OCI-LY7 (cell line): ENCODE measurements around the gene ZBTB9. TPM values are rescaled to one million over a fixed set of nuclear protein-coding genes. Genes with fewer than 3 reads are reported as not detected.
"Not testable (repeated sequence)": the region's sequence is repeated elsewhere in the genome, so short reads cannot be mapped to it uniquely, and the experiment has no call there.

Experiments
- BruUV-seq: library from RNA; stranded (reverse); fragments of 400-500 nt; replicated peaks from 2 replicates; lab custom pipeline; 2021; lab: Mats Ljungman, UMichigan
- CTCF ChIA-PET: fragments of 300-600 bp; sonication (Branson Sonifier 250); formaldehyde crosslinking; loops from one replicate; lab custom pipeline; 2022; ENCODE audit warnings: antibody characterized with exemption; ENCODE audit not compliant: unreplicated experiment; lab: Charles Lee
- POLR2A ChIA-PET: fragments of 300-600 bp; sonication (Branson Sonifier 250); formaldehyde crosslinking; loops from one replicate; lab custom pipeline; 2022; ENCODE audit warnings: antibody characterized with exemption; lab: Charles Lee
- DNase-seq: peaks from one replicate; pipeline ENCODE4 v3.0.0-alpha.2; 2015; ENCODE audit warnings: low spot score
- H2AFZ ChIP-seq: fragments of 200-600 bp; sonication (generic), shearing (Covaris generic); 2 replicates; pipeline ENCODE4 v1.6.1; 2014; ENCODE audit warnings: mild to moderate bottlenecking, antibody characterized with exemption, low read length, moderate library complexity
- H3K27ac ChIP-seq: fragments of 200-600 bp; sonication (generic); 2 replicates; pipeline ENCODE4 v1.5.1; 2014; ENCODE audit warnings: mixed run types, low read depth, mild to moderate bottlenecking, moderate library complexity, low read length, inconsistent platforms; ENCODE audit not compliant: poor library complexity, severe bottlenecking
- H3K36me3 ChIP-seq: fragments of 200-600 bp; sonication (generic); 2 replicates; pipeline ENCODE4 v1.6.1; 2014; ENCODE audit warnings: mild to moderate bottlenecking, antibody characterized with exemption, low read length, moderate library complexity, mixed read lengths; ENCODE audit not compliant: insufficient read depth
- H3K4me1 ChIP-seq: fragments of 200-600 bp; sonication (generic); 2 replicates; pipeline ENCODE4 v1.5.1; 2014; ENCODE audit warnings: mild to moderate bottlenecking, low read length; ENCODE audit not compliant: insufficient read depth, poor library complexity, severe bottlenecking
- H3K4me2 ChIP-seq: fragments of 200-600 bp; sonication (generic); 2 replicates; pipeline ENCODE4 v1.6.1; 2014; ENCODE audit warnings: mild to moderate bottlenecking, low read length
- H3K4me3 ChIP-seq: fragments of 200-600 bp; sonication (generic); 2 replicates; pipeline ENCODE4 v1.5.1; 2014; ENCODE audit warnings: mild to moderate bottlenecking, low read depth, low read length; ENCODE audit not compliant: poor library complexity, severe bottlenecking
- H3K79me2 ChIP-seq: fragments of 200-600 bp; sonication (generic); 2 replicates; pipeline ENCODE4 v1.6.1; 2016; ENCODE audit warnings: low read depth, mild to moderate bottlenecking, low read length, moderate library complexity, mixed read lengths; ENCODE audit not compliant: insufficient read depth
- H3K9me2 ChIP-seq: fragments of 200-600 bp; sonication (generic); 2 replicates; pipeline ENCODE4 v1.6.1; 2016; ENCODE audit warnings: mild to moderate bottlenecking, low read length, mixed read lengths; ENCODE audit not compliant: insufficient read depth
- H3K9me3 ChIP-seq: fragments of 200-600 bp; sonication (generic); 2 replicates; pipeline ENCODE4 v1.6.1; 2014; ENCODE audit warnings: mild to moderate bottlenecking, mixed run types, low read length, mixed read lengths
- H4K20me1 ChIP-seq: fragments of 200-600 bp; sonication (generic); 2 replicates; pipeline ENCODE4 v1.6.1; 2014; ENCODE audit warnings: mild to moderate bottlenecking, antibody characterized with exemption, low read length, moderate library complexity, mixed read lengths; ENCODE audit not compliant: insufficient read depth
- EZH2phosphoT487 ChIP-seq: fragments of 200-600 bp; sonication (generic); IDR thresholded peaks from 2 replicates; pipeline ENCODE4 v1.6.1; 2018; ENCODE audit warnings: low read depth, borderline replicate concordance, mild to moderate bottlenecking, mixed run types, antibody characterized with exemption, low read length, moderate library complexity, mixed read lengths
- intact Hi-C: fragments of 100-400 bp; cut with micrococcal nuclease; formaldehyde crosslinking; loops from one replicate; pipeline ENCODE4 v1.10.0; 2022; ENCODE audit not compliant: unreplicated experiment
- total RNA-seq, 2 experiments: library from RNA; depleted of rRNA in 1 of 2; stranded (reverse); fragments of >200 nt in 1 of 2; shearing (Covaris generic) in 1 of 2; gene quantifications; 2 replicates each; pipeline ENCODE4 v1.2.3, GENCODE V29; 2014 to 2022
- TF ChIP-seq, protein P1 (sequence below): fragments of 200-600 bp; sonication (generic); conservative IDR thresholded peaks from 2 replicates; pipeline ENCODE4 v1.5.1; 2014; ENCODE audit warnings: mild to moderate bottlenecking, antibody characterized with exemption, low read length, moderate library complexity, mixed read lengths

ZBTB9 gene
- total RNA-seq, 2 experiments from 2014 or later = 6.8 to 7.7 TPM

GRCh38 chr6:33483678-33484077, 29.3 kb downstream of the ZBTB9 start:
- Histone ChIP-seq H3K79me2 (no peaks in the 10 kb centered on the region), H3K36me3 (no peaks in the 10 kb centered on the region), H3K27ac (no peak overlapping the region), H3K4me3 (no peak overlapping the region), H2AFZ (no peak overlapping the region), H3K9me3 (no peaks in the 10 kb centered on the region), H3K9me2 (no peaks in the 10 kb centered on the region), H3K4me1 (no peaks in the 10 kb centered on the region), H3K4me2 (no peak overlapping the region), H4K20me1 (no peaks in the 10 kb centered on the region)
- CTCF ChIA-PET = no interaction called here
- no peak for DNase-seq
- POLR2A ChIA-PET = no interaction called here
- no TSS peak for BruUV-seq
- TF ChIP-seq, protein P1, sequence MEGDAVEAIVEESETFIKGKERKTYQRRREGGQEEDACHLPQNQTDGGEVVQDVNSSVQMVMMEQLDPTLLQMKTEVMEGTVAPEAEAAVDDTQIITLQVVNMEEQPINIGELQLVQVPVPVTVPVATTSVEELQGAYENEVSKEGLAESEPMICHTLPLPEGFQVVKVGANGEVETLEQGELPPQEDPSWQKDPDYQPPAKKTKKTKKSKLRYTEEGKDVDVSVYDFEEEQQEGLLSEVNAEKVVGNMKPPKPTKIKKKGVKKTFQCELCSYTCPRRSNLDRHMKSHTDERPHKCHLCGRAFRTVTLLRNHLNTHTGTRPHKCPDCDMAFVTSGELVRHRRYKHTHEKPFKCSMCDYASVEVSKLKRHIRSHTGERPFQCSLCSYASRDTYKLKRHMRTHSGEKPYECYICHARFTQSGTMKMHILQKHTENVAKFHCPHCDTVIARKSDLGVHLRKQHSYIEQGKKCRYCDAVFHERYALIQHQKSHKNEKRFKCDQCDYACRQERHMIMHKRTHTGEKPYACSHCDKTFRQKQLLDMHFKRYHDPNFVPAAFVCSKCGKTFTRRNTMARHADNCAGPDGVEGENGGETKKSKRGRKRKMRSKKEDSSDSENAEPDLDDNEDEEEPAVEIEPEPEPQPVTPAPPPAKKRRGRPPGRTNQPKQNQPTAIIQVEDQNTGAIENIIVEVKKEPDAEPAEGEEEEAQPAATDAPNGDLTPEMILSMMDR = no peak
- no peak for TF ChIP-seq EZH2phosphoT487
- intact Hi-C loops = no loop called here

- H3K9me2 ChIP-seq, intact Hi-C loops, H3K4me3 ChIP-seq, H3K79me2 ChIP-seq, H3K27ac ChIP-seq, H4K20me1 ChIP-seq, BruUV-seq, H3K4me1 ChIP-seq, DNase-seq, H3K9me3 ChIP-seq, H3K36me3 ChIP-seq, H3K4me2 ChIP-seq, CTCF ChIA-PET, H2AFZ ChIP-seq: not testable (repeated sequence)
- POLR2A ChIA-PET = interaction anchor here (0.7 kb wide), 1 partner anchor 613 kb away, joined by 3 read pairs; no protein-coding TSS in a partner anchor
These were observed 30.4 kb downstream of the ZBTB9 start for GRCh38 chr6:33484673-33485262.

GRCh38 chr6:33485680-33486079, 31.3 kb downstream of the ZBTB9 start:
- BruUV-seq, POLR2A ChIA-PET, DNase-seq, H3K79me2 ChIP-seq, H4K20me1 ChIP-seq, H3K4me1 ChIP-seq, H3K27ac ChIP-seq, H3K9me3 ChIP-seq, CTCF ChIA-PET, H3K36me3 ChIP-seq, H3K4me2 ChIP-seq, H2AFZ ChIP-seq, H3K4me3 ChIP-seq, intact Hi-C loops, H3K9me2 ChIP-seq: not testable (repeated sequence)

- H3K79me2 ChIP-seq = no peaks in the 10 kb centered on the region
These were observed 34.0 kb downstream of the ZBTB9 start for GRCh38 chr6:33488339-33488738.

More at GRCh38 chr6:33488339-33488738, 34.0 kb downstream of the ZBTB9 start:
- no peak overlapping the region for H2AFZ ChIP-seq
- CTCF ChIA-PET = no interaction called here
- POLR2A ChIA-PET = no interaction called here
- no TSS peak for BruUV-seq
- no peaks in the 10 kb centered on the region for H3K9me2 ChIP-seq
- no peak for TF ChIP-seq EZH2phosphoT487
- TF ChIP-seq, protein P1 = no peak
- no peaks in the 10 kb centered on the region for H3K4me1 ChIP-seq
- no peaks in the 10 kb centered on the region for H3K36me3 ChIP-seq
- H3K9me3 ChIP-seq = no peaks in the 10 kb centered on the region
- H3K4me2 ChIP-seq = no peak overlapping the region
- intact Hi-C loops = no loop called here
- H3K27ac ChIP-seq = no peak overlapping the region
- no peak for DNase-seq
- no peak overlapping the region for H3K4me3 ChIP-seq
- no peaks in the 10 kb centered on the region for H4K20me1 ChIP-seq
